HG03571 (cell line): ENCODE measurements around the gene ZNF286A.
"Not testable (repeated sequence)": the region's sequence is repeated elsewhere in the genome, so short reads cannot be mapped to it uniquely, and the experiment has no call there.

Experiments
- ATAC-seq: cut with Tn5 transposase; IDR thresholded peaks from one replicate; pipeline ENCODE4 v1.9.1; 2021; ENCODE audit not compliant: unreplicated experiment

Gene ZNF286A

GRCh38 chr17:15698967-15699366 is 585 bp upstream of the ZNF286A start:
- not testable (repeated sequence) for ATAC-seq

GRCh38 chr17:15699937-15700336 is 385 bp downstream of the ZNF286A start:
- not testable (repeated sequence) for ATAC-seq

- ATAC-seq, result not testable (repeated sequence)
Measured at GRCh38 chr17:15704239-15704638, 4.7 kb downstream of the ZNF286A start.

DNA sequence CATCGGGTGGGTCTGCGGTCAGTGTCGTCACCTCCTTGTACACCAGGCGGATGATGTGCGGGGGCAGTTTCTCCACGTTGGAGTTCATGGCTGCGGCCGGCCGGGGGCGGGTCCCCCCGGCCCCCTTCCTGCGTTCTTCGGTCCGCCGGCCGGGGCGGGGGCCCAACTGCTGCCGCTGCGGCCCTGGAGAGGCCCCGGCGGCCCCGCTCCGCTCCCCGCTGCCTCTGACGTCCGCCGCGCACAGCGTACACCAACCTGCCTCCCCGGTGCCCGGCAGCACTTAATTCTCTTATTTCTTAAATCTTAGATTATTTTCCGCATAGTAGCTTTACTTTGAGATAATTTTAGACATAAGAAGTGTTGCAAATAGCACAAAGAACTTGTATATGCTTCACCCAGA is 5.3 kb downstream of the ZNF286A start:
- not testable (repeated sequence) for ATAC-seq

DNA sequence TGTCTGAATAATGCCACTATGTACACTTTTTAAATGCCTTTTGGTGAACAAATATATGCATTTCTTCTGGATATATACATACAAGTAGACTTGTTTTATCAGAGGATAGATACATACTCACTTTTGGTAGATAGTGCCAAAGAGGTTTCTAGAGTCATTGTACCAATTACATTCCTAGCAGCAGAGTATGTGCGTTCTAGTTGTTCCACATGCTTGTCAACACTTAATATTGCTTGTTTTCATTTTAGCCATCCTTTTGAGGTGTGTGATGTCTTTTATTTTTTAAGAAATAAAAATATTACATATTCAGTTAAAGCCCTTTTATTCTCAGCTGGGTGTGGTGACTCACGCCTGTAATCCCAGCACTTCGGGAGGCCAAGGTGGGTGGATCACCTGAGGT is 9.3 kb downstream of the ZNF286A start:
- not testable (repeated sequence) for ATAC-seq

DNA sequence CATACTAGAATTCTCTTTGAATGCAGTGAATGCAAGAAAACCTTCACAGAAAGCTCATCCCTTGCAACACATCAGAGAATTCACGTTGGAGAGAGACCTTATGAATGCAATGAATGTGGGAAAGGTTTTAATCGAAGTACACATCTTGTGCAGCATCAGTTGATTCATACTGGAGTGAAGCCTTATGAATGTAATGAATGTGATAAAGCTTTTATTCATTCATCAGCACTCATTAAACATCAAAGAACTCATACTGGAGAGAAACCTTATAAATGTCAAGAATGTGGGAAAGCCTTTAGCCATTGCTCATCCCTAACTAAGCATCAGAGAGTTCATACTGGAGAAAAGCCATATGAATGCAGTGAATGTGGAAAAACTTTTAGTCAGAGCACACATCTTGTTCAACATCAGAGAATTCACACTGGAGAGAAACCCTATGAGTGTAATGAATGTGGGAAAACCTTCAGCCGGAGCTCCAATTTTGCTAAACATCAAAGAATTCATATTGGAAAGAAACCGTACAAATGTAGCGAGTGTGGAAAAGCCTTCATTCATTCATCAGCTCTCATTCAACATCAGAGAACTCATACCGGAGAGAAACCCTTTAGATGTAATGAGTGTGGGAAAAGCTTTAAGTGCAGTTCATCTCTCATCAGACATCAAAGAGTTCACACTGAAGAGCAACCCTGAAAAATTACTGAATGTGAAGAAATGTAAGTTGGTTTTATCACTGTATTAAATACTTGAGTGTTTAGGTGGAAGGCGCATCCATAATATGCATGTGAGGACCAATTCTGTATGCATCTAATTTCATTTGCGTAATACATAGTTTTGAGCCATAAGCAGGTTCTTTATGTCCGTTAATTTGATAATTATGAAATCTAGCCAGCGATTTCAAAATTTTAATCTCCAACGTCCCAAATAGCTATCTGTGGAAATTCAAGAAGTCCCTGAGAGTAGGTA is 17.3 kb downstream of the ZNF286A start:
- not testable (repeated sequence) for ATAC-seq

- ATAC-seq, result not testable (repeated sequence)
Measured at GRCh38 chr17:15730535-15730934, 31.0 kb downstream of the ZNF286A start.

DNA sequence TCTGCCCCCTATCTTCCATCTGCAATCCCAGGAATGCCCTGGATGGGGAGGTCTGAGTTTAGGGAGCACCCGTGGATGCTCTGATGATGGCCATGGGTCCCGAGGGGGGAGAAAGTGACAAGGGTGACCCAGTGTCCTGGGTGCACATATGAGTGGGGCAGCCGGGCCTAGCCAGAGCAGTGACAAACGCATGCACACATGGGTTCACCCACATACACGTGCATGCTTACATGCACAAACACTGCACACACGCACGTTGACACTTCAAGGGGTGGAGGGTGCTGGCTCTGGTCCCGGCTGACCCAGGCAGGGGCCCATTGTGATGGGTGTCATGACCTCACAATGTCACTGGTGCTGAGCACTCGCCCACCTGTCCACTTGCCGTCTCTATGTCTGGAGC is 32.3 kb downstream of the ZNF286A start, which contains the start of gene TBC1D26:
Gene TBC1D26 (plus strand): TSS at position 384 of the 400 bp plus-strand sequence. CDS start 3,066 bp downstream, outside the sequence.
- ATAC-seq, result not testable (repeated sequence)

GRCh38 chr17:15733174-15733789 is 33.7 kb downstream of the ZNF286A start:
- not testable (repeated sequence) for ATAC-seq

GRCh38 chr17:15736578-15736977 is 37.0 kb downstream of the ZNF286A start:
- ATAC-seq, result not testable (repeated sequence)

- no peak for ATAC-seq
Measured at GRCh38 chr17:15738066-15738465, 38.5 kb downstream of the ZNF286A start.

DNA sequence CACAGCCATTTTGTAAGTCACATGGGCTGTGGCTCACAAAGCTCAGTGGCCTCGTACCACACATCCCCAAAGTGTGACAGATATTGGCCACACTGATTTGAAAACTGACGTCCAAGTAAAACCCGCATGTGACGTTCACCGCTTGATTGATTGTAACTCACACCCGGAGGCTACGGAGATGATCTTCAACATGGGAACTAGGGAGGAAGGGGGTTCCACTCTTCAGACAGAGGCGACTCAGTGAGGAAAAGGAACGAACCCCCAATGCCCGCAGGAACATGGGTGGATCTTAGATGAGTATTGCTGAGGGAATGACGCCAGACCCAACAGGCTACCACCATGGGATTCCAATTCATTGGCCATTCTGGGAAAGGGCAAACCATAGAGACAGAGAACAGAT is 39.7 kb downstream of the ZNF286A start:
- ATAC-seq, result not testable (repeated sequence)

- not testable (repeated sequence) for ATAC-seq
Measured at GRCh38 chr17:15740041-15740440, 40.5 kb downstream of the ZNF286A start.

- no peak for ATAC-seq
Measured at GRCh38 chr17:15740570-15741120, 41.1 kb downstream of the ZNF286A start.

- ATAC-seq, result no peak
Measured at GRCh38 chr17:15741624-15742023, 42.1 kb downstream of the ZNF286A start.

DNA sequence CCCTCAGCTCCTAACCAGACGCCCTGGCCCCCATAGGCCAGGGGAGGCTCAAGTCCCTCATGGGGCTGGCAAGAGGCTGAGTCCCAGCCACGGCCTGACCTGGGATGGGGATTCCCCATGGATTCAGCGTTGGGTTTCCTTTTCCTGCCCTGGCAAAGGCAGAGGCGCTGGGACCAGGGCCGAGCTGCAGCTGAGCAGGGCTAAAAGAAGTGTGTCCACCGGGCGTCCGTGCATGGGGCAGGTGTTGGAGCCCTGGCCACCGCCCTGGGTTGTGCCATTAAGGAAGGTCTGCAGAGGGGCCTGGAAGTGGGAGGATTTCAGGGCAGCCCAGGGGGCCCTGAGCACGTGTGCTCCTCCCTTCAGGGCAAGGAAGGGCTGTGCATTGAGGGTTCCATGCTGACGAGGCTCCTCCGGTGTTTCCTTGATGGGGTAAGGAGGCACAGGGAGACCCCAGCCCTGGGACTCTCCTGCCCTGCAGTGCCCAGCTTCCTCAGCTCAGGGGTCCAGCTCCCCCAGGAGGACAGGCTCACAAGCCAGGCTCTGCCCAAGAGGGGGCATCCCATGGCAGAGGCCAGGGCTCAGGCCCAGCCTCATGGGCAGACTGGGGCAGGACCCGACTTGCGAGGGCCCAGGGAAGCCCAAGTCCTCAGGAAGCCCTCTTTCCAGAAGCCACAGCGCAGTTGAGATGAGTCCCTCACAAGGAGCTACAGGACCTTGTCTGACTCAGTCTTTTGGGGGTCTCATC is 42.7 kb downstream of the ZNF286A start:
- no peak for ATAC-seq

DNA sequence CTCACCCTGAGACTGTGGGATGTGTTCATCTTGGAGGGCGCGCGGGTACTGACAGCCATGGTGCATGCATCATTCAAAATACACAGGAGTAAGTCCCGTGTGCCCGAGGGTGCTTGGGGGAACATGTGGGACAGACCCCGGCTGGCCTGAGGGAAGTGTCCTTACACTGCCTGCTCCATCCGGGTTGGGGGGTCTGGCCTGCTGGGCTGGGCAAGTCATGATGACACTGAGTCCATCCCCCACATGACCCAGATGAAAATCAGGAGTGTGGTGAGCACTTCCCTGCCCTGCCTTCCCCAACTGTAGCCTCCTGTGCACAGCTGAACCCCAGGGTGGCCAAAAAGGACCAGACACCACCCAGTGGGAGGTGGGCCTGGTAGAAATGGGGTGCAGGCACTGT is 43.4 kb downstream of the ZNF286A start:
- ATAC-seq, result no peak

DNA sequence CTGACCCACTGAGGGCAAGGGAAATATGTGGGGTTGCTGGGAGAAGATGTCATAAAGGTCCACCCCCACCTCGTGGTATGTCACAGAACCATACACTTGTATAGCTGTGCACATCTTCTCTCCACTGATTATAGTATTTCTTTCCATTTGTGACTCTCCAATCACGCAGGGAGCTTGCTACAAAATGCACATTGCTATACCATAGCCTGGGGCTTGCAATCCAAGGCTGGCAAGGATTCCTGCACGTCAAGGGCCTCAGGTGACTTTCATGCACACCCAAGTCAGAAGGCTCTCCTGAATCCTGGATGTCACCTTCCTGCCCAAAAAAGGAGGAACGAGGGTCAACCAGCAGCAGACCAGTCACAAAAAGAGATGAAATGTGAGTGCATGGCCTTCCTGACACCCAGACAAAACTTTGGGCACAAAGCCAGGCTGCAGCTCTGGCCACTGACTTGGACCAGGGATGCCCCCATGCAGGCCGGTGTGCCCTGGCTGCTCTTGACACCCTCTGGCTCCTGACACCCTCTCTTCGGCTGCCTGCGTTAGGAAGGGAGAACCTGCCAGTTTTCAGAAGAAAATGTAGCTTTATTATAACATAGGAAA is 44.6 kb downstream of the ZNF286A start:
- no peak for ATAC-seq

GRCh38 chr17:15744885-15745284 is 45.3 kb downstream of the ZNF286A start:
- ATAC-seq, result no peak

DNA sequence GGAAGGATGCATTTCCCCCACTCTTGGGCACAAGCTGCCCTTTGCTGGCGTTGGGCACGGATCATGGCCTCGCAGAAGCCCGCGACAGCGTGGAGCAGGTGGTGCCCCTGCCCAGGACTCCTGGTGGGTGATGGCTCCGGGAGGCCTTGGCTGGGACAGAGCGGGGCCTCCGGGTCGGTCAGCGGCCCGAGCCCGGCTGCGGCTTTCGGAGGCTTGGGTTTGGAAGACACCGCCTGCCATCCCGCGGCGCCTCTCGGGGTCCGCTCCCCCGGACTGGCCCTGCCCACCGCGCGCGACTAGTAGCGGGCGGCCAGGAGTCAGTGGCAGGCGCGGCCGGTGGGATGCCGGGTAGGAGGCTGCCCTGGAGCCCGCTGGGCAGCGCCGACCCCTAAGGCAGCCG is 49.9 kb downstream of the ZNF286A start:
- not testable (repeated sequence) for ATAC-seq
